Activated T-cell treated with anti-CD3 and anti-CD28 coated beads, Interleukin-2, amount 50 U/mL, for 72 hours (primary cell): Measurements from ENCODE around the gene C11orf91. TPM values are rescaled to one million over a fixed set of nuclear protein-coding genes. Genes with fewer than 3 reads are reported as not detected.

ENCODE experiments used
- ATAC-seq, 2 donors: fragments of 150-1000 bp; cut with Tn5 transposase; replicated peaks in 1 of 2; 2 replicates each; pipeline ENCODE4 v1.10.0; 2021; ENCODE audit warnings: moderate library complexity in 2 of 2, mild to moderate bottlenecking in 1 of 2
- DNase-seq, 2 donors: peaks; one replicate each; pipeline ENCODE4 v3.0.0; 2021 to 2022; ENCODE audit warnings: mixed read lengths in 1 of 2
- H3K27ac Mint-ChIP-seq: one replicate; pipeline ENCODE4 v1.8.0; 2022; ENCODE audit warnings: mild to moderate bottlenecking, moderate library complexity, mixed read lengths
- H3K27me3 Mint-ChIP-seq: one replicate; pipeline ENCODE4 v1.8.0; 2022; ENCODE audit warnings: low read depth, mixed read lengths
- H3K36me3 Mint-ChIP-seq, 2 donors: one replicate each; pipeline ENCODE4 v1.8.0; 2022; ENCODE audit warnings: mixed read lengths in 2 of 2, mild to moderate bottlenecking in 1 of 2; ENCODE audit not compliant: insufficient read depth in 2 of 2
- H3K4me1 Mint-ChIP-seq: one replicate; pipeline ENCODE4 v1.8.0; 2022; ENCODE audit warnings: low read depth, mixed read lengths
- H3K4me3 Mint-ChIP-seq, 2 donors: one replicate each; pipeline ENCODE4 v1.8.0; 2022; ENCODE audit warnings: mild to moderate bottlenecking in 2 of 2, mixed read lengths in 2 of 2, moderate library complexity in 2 of 2
- H3K9me3 Mint-ChIP-seq, 2 donors: one replicate each; pipeline ENCODE4 v1.8.0; 2022; ENCODE audit warnings: mixed read lengths in 2 of 2
- total RNA-seq, 2 donors: library from RNA; stranded (reverse); gene quantifications; one replicate each; pipeline ENCODE4 v1.2.3, GENCODE V29; 2022

Gene C11orf91, protein sequence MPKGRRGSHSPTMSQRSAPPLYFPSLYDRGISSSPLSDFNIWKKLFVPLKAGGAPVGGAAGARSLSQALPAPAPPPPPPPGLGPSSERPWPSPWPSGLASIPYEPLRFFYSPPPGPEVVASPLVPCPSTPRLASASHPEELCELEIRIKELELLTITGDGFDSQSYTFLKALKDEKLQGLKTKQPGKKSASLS
- total RNA-seq, result not detected

DNA sequence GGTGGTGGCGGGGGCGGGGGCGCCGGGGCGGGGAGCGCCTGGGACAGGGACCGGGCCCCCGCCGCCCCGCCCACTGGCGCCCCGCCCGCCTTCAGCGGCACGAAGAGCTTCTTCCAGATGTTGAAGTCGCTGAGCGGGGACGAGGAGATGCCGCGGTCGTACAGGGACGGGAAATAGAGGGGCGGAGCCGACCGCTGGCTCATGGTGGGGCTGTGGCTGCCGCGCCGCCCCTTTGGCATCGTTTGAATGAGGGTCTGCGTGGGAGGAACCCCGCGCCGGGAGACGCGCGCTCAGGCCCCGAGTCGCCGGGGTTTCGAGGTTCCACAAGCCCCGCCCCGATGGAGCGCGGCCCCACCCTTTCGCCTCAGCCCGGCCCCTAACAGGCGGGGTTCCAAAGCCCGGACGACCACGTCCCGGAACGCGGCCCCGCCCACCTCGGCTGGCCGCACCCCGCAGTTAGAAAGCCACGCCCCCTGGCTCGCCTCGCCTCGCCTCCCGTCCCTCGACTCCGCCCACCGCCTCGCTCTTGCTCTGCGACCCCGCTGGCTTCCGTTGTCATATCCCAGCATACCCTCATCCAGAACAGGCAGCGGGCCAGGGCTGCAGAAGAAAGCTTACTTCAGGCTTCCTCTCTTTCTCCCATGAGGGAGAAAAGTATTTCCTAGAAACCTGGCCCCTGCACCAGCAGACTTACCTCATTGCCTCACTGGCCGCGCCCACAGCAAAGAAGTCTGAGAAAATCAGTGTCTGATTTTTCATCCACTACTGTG lies at the start of gene C11orf91:
Gene C11orf91 (minus strand): TSS at position 325 of the 770 bp plus-strand sequence. CDS start 86 bp downstream, at position 239.
- Mint-ChIP-seq H3K36me3 (no peaks in the 10 kb centered on the region), H3K4me3 (peak within 1 kb of the TSS; percentile 92 to 93), H3K4me1 (peaks cover 15% of the 10 kb centered on the region), H3K27ac (peak within 1 kb of the TSS; percentile 71), H3K9me3 (no peaks in the 10 kb centered on the region), H3K27me3 (peaks cover 37% of the 10 kb centered on the region)
- DNase-seq (peak; percentile 95 to 98), ATAC-seq (peak; percentile 93 to 94)

DNA sequence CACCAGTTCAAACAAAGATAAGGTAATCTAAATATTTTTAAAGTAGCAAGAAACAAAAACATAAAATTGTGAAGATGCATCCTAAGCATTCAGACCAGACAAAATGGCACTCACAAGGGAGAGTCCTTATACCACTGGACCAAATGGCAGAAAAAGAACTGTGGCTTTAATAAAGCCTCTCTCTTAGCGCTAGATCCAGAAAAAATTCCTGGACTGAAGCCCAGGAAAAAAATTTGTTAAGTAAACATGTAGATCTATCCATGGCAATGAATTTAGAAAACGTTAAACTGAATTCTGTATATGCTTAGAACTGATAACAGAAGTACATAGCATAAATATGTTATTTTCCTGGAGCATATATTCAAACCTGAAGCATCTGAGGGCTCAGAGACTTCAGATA lies 47.4 kb upstream of the C11orf91 start:
- Mint-ChIP-seq H3K4me1 (peaks cover 2% of the 10 kb centered on the region), H3K36me3 (peaks cover 0 to 2% of the 10 kb centered on the region in 2 donors), H3K27ac (no peak overlapping the region), H3K9me3 (no peaks in the 10 kb centered on the region), H3K27me3 (no peaks in the 10 kb centered on the region), H3K4me3 (no peak overlapping the region)
- DNase-seq (no peak), ATAC-seq (no peak)

DNA sequence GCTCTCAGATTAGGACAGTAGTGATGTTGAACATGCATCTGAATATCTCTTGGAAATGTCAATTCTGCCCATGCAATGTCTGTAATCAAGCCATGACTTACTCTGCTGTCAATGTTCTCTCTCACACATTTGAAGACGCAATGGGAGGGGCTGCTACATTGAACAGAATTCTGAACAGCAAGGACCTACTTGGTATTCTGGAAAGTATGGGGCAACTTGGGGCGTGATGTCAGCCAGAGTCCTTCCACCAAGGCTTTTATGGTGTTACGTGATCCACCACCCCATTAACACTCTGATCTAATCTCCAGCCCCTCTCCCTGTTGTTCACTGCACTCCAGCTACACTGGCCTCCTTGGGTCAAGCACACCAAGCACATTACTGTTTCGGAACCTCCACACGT lies 42.7 kb upstream of the C11orf91 start:
- Mint-ChIP-seq H3K27me3 (peaks cover 7% of the 10 kb centered on the region), H3K4me1 (peaks cover 13% of the 10 kb centered on the region), H3K4me3 (no peak overlapping the region), H3K9me3 (no peaks in the 10 kb centered on the region), H3K36me3 (peaks cover 0 to 2% of the 10 kb centered on the region in 2 donors), H3K27ac (no peak overlapping the region)
- ATAC-seq (no peak), DNase-seq (no peak)

DNA sequence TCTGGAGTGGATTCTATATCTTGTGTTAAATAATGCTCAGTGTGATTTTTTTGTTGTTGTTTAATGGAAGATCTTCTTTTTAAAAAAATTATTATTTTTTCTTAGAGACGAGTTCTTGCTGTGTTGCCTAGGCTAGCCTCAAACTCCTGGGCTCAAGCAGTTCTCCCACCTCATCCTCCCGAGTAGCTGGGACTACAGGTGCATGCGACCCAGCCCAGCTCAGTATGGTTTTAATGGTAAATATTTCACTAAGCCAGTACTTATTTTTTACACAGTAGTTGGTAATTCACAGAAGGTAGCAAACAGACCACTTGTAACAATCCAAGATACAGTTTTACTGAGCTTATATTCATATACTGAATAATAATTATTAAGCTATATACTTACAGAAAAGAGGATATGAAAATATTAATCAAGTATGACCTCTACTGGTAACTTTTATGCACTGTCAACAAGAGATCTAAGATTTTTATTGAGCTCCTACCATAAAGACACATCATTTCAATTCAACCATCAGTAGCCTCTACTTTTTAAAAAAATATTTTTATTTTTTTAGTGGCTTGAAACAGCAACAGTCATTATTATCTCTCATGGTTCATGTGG lies 41.7 kb upstream of the C11orf91 start:
- DNase-seq (no peak), ATAC-seq (no peak)
- peaks cover 14% of the 10 kb centered on the region for H3K4me1 Mint-ChIP-seq
- no peak overlapping the region for H3K27ac Mint-ChIP-seq
- H3K4me3 Mint-ChIP-seq, result no peak overlapping the region
- no peaks in the 10 kb centered on the region for H3K9me3 Mint-ChIP-seq
- peaks cover 0 to 2% of the 10 kb centered on the region in 2 donors for H3K36me3 Mint-ChIP-seq
- H3K27me3 Mint-ChIP-seq, result peaks cover 17% of the 10 kb centered on the region

DNA sequence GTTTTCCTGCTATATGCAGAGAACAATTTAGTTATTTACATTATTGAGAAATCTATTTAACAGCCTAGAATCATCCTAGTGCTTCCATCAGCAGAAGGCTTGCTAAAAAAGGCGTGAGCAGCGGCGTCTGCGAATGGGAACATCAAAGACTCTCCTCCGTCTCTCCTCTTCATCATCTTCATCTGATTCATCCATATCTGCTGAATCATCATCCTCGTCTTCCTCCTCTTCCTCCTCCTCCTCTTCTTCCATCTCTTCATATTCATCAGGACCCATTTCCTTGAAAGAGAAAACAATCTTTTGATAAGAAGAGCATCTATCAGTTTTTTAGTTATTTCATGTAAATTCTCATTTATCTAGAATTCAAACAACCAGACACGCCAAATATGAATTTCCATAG lies 41.2 kb upstream of the C11orf91 start:
- Mint-ChIP-seq H3K36me3 (peaks cover 0 to 2% of the 10 kb centered on the region in 2 donors), H3K27ac (no peak overlapping the region), H3K4me3 (no peak overlapping the region), H3K9me3 (no peaks in the 10 kb centered on the region), H3K27me3 (peaks cover 22% of the 10 kb centered on the region), H3K4me1 (peaks cover 18% of the 10 kb centered on the region)
- ATAC-seq (no peak), DNase-seq (no peak)

DNA sequence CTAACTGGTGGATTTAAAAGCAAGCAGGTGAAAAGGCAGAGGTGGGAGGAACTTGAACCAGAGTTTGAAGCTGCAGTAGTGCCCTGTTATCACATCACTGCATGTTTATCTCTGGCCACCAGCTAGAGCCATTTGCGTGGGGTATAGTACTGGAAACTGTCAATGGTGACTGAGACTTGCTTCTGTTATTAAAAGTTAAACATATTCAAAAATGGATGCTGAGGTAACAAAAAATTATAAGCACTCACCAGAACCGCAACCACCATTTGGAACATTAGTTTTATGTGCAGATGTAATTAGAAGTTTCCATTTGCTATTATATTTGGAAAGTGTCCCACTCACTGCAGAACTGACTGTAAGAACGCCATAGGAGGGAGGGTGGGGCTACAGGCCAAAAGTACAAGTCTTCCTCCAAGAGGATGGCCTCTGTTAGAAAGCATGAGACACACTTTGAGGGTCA lies 36.8 kb upstream of the C11orf91 start:
- Mint-ChIP-seq H3K9me3 (no peaks in the 10 kb centered on the region), H3K27me3 (peaks cover 47% of the 10 kb centered on the region), H3K36me3 (peaks cover 0 to 6% of the 10 kb centered on the region in 2 donors), H3K4me3 (no peak overlapping the region), H3K27ac (no peak overlapping the region), H3K4me1 (peaks cover 50% of the 10 kb centered on the region)
- DNase-seq, result no peak
- ATAC-seq, result no peak

DNA sequence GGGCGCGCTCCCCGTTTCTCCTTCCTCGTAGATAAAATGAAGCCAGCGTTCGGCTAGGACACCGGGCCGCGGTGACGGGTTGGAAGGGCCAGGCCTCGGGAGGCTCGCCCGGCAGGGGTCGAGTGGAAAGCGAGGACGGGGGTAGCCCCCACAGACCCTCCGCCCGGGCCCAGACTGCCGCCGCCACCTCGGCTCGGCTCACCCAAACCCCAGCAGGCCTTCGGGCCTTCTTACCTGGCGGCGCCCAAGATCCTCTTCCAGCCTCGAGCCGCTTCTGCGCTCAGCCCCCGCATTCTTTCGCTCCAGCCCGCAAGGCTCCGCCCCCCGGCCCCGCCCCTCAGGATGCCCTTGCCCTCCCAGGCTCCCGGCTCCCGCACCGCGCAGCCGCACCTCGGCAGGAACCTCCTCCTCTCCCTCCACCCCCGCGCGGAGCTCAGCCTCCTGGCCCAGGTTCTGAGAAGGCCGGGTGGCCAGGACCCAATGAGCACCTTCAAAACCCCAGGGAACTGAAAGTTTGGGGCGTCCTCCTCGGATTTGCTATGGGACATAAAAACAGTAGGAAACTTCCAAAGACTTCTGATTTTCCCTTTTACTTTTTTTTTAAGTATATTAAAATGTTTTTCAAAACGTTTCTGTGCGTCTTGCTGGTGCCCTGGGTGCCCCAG lies 35.7 kb upstream of the C11orf91 start, which contains the start of gene CD59:
Gene CD59 (minus strand): TSS at position 276 of the 665 bp plus-strand sequence. CDS start 13,978 bp downstream, outside the sequence.
- Mint-ChIP-seq H3K9me3 (no peaks in the 10 kb centered on the region), H3K36me3 (peaks cover 0 to 9% of the 10 kb centered on the region in 2 donors), H3K27me3 (peaks cover 47% of the 10 kb centered on the region), H3K27ac (peak within 1 kb of the TSS; percentile 78), H3K4me3 (peak within 1 kb of the TSS; percentile 85 to 92), H3K4me1 (peaks cover 53% of the 10 kb centered on the region)
- DNase-seq (peak; percentile 82 to 89), ATAC-seq (peak; percentile 53 to 63)

DNA sequence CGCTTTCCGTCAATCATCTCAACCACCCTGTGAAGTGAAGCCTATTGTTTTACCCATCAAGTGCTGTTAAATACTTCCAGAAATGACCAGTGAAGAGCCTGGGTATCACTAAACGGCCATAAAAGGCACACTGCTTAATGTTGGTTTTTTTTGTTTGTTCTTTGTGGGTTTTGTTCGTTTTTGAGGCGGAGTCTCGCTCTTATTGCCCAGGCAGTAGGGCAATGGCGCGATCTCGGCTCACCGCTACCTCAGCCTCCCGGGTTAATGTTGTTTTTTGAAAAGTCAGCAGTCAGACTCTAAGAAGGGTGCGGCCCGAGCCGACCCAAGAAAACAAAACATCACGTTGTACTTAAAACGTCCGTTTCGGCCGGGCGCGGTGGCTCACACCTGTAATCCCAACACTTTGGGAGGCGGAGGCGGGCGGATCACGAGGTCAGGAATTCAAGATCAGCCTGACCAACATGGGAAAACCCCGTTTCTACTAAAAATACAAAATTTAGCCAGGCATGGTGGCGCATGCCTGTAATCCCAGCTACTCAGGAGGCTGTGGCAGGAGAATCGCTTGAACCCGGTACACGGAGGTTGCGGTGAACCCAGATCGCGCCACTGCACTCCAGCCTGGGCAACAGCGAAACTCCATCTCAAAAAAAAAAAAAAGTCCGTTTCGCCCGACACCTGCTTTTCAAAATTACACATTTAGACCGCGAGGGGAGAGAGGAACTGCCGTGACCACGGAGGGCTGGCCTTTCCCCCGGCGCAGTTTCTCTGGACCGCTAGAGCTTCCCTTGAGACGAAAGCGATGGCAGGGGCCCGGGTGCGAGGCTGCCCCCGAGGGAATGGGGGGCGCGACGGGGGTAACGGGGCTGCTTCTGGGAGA lies 34.9 kb upstream of the C11orf91 start:
- Mint-ChIP-seq H3K9me3 (no peaks in the 10 kb centered on the region), H3K4me3 (peak overlapping the region; percentile 85 to 92), H3K27ac (peak overlapping the region; percentile 78), H3K4me1 (peaks cover 59% of the 10 kb centered on the region), H3K36me3 (peaks cover 0 to 9% of the 10 kb centered on the region in 2 donors), H3K27me3 (peaks cover 47% of the 10 kb centered on the region)
- DNase-seq (peak; percentile 62 to 63), ATAC-seq (peak; percentile 54 to 60)

DNA sequence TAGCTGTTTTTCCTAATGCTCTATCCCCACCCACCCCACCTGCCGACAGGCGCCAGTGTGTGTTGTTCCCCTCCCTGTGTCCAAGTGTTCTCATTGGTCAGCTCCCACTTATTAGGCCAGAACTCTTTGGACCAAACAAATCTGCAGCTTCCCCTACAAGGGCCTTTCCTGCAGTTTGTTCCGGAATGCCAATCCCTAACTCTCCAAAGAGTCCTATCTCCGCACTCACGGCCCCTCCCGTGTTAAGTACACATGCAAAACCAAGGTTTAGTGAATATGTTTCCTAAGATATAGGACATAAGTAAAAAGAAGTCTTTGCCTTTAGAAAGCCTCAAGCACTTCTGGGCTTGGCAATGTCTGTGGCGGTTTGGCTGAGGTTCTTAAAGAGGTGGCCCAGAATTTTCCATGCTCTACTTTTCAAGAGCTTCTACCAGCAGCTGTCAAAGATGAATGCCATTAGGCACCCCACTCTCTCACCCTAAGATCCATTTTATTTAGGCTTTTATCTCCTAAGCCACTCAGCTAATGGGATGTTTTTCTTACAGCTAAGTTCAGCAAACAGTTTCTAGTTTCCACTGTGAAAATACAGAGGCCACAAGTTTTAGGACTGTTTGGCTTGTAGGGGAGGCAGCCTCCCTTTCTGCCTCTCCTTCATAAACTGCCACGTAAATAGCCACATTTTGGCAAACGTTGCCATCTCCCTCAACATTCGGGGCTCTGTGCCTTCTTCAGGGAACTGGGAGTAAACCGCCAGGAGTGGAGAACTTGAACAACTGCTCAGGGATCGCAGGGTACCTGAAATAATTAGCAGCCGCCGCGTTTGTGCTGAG lies 34.0 kb upstream of the C11orf91 start:
- H3K36me3 Mint-ChIP-seq, result peaks cover 0 to 9% of the 10 kb centered on the region in 2 donors
- DNase-seq, result no peak
- no peaks in the 10 kb centered on the region for H3K9me3 Mint-ChIP-seq
- peaks cover 60% of the 10 kb centered on the region for H3K4me1 Mint-ChIP-seq
- peak overlapping the region; percentile 78 for H3K27ac Mint-ChIP-seq
- peaks cover 47% of the 10 kb centered on the region for H3K27me3 Mint-ChIP-seq
- peak overlapping the region; percentile 85 to 92 for H3K4me3 Mint-ChIP-seq
- no peak for ATAC-seq

DNA sequence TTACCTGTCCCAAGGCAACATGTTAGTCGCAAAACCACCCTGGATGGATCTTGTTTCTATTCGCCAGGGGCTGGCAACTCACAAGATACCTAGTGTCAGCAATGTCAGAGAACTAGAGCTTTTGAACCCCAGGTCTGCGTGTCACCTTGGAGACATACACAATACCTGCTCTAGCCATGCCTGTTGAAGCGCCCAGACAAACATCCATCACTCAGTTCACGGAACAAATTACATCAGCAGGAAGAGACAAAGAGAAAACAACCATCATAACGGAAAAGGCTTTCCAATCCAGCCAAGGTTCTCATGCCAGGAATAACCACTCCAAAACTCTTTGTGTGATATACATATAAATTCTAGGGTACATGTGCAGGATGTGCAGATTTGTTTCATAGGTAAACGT lies 33.4 kb upstream of the C11orf91 start:
- H3K4me1 Mint-ChIP-seq, result peaks cover 60% of the 10 kb centered on the region
- peaks cover 3 to 9% of the 10 kb centered on the region in 2 donors for H3K36me3 Mint-ChIP-seq
- H3K27ac Mint-ChIP-seq, result no peak overlapping the region
- DNase-seq (no peak), ATAC-seq (no peak)
- H3K4me3 Mint-ChIP-seq, result peak overlapping the region; percentile 85 to 92
- H3K27me3 Mint-ChIP-seq, result peaks cover 51% of the 10 kb centered on the region
- no peaks in the 10 kb centered on the region for H3K9me3 Mint-ChIP-seq

DNA sequence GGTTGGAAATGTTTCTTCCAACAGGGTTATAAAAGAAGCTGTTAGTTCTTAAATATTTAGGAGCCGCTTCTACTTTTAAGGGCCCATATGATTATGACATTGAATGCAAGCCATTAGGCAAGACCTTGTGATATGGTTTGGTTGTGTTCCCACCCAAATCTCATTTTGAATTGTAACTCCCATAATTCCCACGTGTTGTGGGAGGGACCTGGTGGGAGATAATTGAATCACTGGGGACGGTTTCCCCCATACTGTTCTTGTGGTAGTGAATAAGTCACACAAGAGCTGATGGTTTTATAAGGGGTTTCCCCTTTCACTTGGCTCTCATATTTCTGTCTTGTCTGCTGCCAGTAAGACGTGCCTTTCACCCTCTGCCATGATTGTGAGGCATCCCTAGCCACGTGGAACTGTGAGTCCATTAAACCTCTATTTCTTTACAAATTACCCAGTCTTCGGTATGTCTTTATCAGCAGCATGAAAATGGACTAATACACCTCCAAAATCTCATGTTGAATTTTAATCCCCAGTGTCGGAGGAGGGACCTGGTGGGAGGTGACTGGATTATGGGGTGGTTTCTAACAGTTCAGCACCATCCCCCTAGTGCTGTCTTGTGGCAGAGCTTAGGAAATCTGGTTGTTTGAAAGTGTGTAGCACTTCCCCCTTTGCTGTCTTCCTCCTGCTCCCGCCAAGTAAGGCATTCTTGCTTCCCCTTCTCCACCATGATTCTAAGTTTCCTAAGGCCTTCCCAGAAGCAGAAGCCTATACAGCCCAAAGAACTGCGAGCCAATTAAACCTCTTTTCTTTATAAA lies 31.3 kb upstream of the C11orf91 start:
- Mint-ChIP-seq H3K27ac (peak overlapping the region; percentile 30), H3K27me3 (peaks cover 31% of the 10 kb centered on the region), H3K4me1 (peaks cover 52% of the 10 kb centered on the region), H3K9me3 (no peaks in the 10 kb centered on the region), H3K36me3 (peaks cover 4 to 13% of the 10 kb centered on the region in 2 donors), H3K4me3 (peak overlapping the region; percentile 27 to 74)
- DNase-seq (peak; percentile 47 to 57), ATAC-seq (peak; percentile 71 to 78)
